CD4-positive, alpha-beta T cell (primary cell): ENCODE results near the gene MORN3. TPM values are rescaled to one million over a fixed set of nuclear protein-coding genes. Genes with fewer than 3 reads are reported as not detected.
"Not testable (repeated sequence)": the region's sequence is repeated elsewhere in the genome, so short reads cannot be mapped to it uniquely, and the experiment has no call there.

ENCODE experiments used
- ATAC-seq: fragments of 200-7000 bp; cut with Tn5 transposase; one replicate; pipeline ENCODE4 v1.10.0; 2022; ENCODE audit warnings: mild to moderate bottlenecking; ENCODE audit not compliant: poor library complexity
- CTCF ChIA-PET: fragments of 350-600 bp; sonication (Branson Sonifier 250); formaldehyde crosslinking; loops from one replicate; lab custom pipeline; 2021; ENCODE audit warnings: antibody characterized with exemption, inconsistent platforms; lab: Charles Lee
- POLR2A ChIA-PET: fragments of 350-600 bp; sonication (Branson Sonifier 250); formaldehyde crosslinking; loops from one replicate; lab custom pipeline; 2021; ENCODE audit warnings: antibody characterized with exemption, inconsistent platforms; lab: Charles Lee
- DNase-seq, 14 experiments: peaks; one replicate each; pipeline ENCODE4 v3.0.0-alpha.2; 2013 to 2020; ENCODE audit warnings: mixed read lengths in 2 of 14
- H3K27ac ChIP-seq, 2 donors: one replicate each; pipeline versions ENCODE4 v1.5.1 to v1.7.0; 2013; ENCODE audit warnings: low read length in 2 of 2, low read depth in 1 of 2, mild to moderate bottlenecking in 1 of 2
- H3K27me3 ChIP-seq, 2 experiments: 1 replicate in 1 of 2; 2 replicates in 1 of 2; pipeline versions ENCODE4 v1.6.1 to v1.7.0; 2013; ENCODE audit warnings: low read length in 2 of 2, control low read depth in 1 of 2, mild to moderate bottlenecking in 1 of 2, moderate library complexity in 1 of 2; ENCODE audit not compliant: insufficient read depth in 2 of 2, control insufficient read depth in 1 of 2
- H3K36me3 ChIP-seq: one replicate; pipeline ENCODE4 v1.6.1; 2013; ENCODE audit warnings: low read length, control low read depth; ENCODE audit not compliant: insufficient read depth
- H3K4me1 ChIP-seq: one replicate; pipeline ENCODE4 v1.6.1; 2013; ENCODE audit warnings: low read length, control low read depth; ENCODE audit not compliant: insufficient read depth
- H3K4me3 ChIP-seq: one replicate; pipeline ENCODE4 v1.5.1; 2013; ENCODE audit warnings: mild to moderate bottlenecking, low read length, moderate library complexity
- H3K9me3 ChIP-seq, 2 experiments: 1 replicate in 1 of 2; 2 replicates in 1 of 2; pipeline versions ENCODE4 v1.6.1 to v1.7.0; 2013; ENCODE audit warnings: low read length in 2 of 2, mild to moderate bottlenecking in 2 of 2, control low read depth in 1 of 2, moderate library complexity in 1 of 2; ENCODE audit not compliant: control insufficient read depth in 1 of 2, insufficient read depth in 1 of 2
- H3K27ac Mint-ChIP-seq: one replicate; pipeline ENCODE4 v1.8.0; 2020; ENCODE audit warnings: mixed read lengths
- H3K27me3 Mint-ChIP-seq: one replicate; pipeline ENCODE4 v1.8.0; 2021; ENCODE audit warnings: mixed read lengths
- H3K36me3 Mint-ChIP-seq: one replicate; pipeline ENCODE4 v1.8.0; 2021; ENCODE audit warnings: low read depth, mixed read lengths
- H3K4me1 Mint-ChIP-seq: one replicate; pipeline ENCODE4 v1.8.0; 2021; ENCODE audit warnings: low read depth, mixed read lengths
- H3K4me3 Mint-ChIP-seq: one replicate; pipeline ENCODE4 v1.8.0; 2020; ENCODE audit warnings: mild to moderate bottlenecking, mixed read lengths
- H3K9me3 Mint-ChIP-seq: one replicate; pipeline ENCODE4 v1.8.0; 2020; ENCODE audit warnings: mixed read lengths
- intact Hi-C, 2 experiments: fragments of 100-400 bp; cut with DNase I in 1 of 2; cut with micrococcal nuclease in 1 of 2; formaldehyde crosslinking; loops; one replicate each; pipeline versions ENCODE4 v1.15.1 to v1.9.0; 2023 to 2025; cut with DNase I, micrococcal nuclease
- total RNA-seq, 174 experiments: library from RNA in 2 of 174; stranded (reverse) in 2 of 174; gene quantifications; one replicate each; pipeline ENCODE4 v1.2.3 and lab custom pipeline; 2021 to 2026
- TF ChIP-seq, protein P1 (sequence below): fragments of 200-600 bp; IDR thresholded peaks from one replicate; pipeline ENCODE4 v1.8.0; 2022; ENCODE audit warnings: antibody characterized with exemption, mild to moderate bottlenecking

Gene MORN3
- total RNA-seq, 2 experiments from 2014 or later = 9.8 to 11.9 TPM

DNA sequence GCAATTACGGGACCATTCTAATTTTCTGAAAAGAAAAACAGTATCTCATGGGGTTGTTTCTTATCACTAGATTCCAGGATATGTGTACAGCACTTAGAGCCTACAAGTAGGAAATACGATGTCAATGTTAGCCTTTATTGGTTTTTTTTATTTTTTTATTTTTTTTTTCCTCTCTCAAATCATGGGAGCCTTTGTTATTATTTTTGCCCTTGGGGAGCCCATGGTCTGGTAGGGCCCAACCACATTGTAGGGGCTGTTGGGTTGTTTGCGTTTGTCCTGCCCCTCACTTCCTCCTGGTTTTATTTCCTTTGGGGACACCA is 5.9 kb downstream of the MORN3 start:
- intact Hi-C loops = no loop called here
- peaks cover 96% of the 10 kb centered on the region for H3K4me1 ChIP-seq
- TF ChIP-seq, protein P1, sequence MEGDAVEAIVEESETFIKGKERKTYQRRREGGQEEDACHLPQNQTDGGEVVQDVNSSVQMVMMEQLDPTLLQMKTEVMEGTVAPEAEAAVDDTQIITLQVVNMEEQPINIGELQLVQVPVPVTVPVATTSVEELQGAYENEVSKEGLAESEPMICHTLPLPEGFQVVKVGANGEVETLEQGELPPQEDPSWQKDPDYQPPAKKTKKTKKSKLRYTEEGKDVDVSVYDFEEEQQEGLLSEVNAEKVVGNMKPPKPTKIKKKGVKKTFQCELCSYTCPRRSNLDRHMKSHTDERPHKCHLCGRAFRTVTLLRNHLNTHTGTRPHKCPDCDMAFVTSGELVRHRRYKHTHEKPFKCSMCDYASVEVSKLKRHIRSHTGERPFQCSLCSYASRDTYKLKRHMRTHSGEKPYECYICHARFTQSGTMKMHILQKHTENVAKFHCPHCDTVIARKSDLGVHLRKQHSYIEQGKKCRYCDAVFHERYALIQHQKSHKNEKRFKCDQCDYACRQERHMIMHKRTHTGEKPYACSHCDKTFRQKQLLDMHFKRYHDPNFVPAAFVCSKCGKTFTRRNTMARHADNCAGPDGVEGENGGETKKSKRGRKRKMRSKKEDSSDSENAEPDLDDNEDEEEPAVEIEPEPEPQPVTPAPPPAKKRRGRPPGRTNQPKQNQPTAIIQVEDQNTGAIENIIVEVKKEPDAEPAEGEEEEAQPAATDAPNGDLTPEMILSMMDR = no peak
- H3K4me3 ChIP-seq = no peak overlapping the region
- ATAC-seq (no peak), DNase-seq (no peak)
- ChIA-PET CTCF (interaction anchor here (3.2 kb wide), 1 partner anchor 8 kb away, joined by 12 read pairs; no protein-coding TSS in a partner anchor), POLR2A (no interaction called here)
- Mint-ChIP-seq H3K9me3 (no peaks in the 10 kb centered on the region), H3K27me3 (no peaks in the 10 kb centered on the region), H3K27ac (peak overlapping the region; percentile 94), H3K36me3 (peaks cover 11% of the 10 kb centered on the region), H3K4me3 (peak overlapping the region; percentile 42), H3K4me1 (peaks cover 80% of the 10 kb centered on the region)
- H3K27ac ChIP-seq = peak overlapping the region in 1 of 2 donors; percentile 20
- no peaks in the 10 kb centered on the region for H3K9me3 ChIP-seq
- H3K36me3 ChIP-seq = peaks cover 4% of the 10 kb centered on the region
- H3K27me3 ChIP-seq = no peaks in the 10 kb centered on the region

DNA sequence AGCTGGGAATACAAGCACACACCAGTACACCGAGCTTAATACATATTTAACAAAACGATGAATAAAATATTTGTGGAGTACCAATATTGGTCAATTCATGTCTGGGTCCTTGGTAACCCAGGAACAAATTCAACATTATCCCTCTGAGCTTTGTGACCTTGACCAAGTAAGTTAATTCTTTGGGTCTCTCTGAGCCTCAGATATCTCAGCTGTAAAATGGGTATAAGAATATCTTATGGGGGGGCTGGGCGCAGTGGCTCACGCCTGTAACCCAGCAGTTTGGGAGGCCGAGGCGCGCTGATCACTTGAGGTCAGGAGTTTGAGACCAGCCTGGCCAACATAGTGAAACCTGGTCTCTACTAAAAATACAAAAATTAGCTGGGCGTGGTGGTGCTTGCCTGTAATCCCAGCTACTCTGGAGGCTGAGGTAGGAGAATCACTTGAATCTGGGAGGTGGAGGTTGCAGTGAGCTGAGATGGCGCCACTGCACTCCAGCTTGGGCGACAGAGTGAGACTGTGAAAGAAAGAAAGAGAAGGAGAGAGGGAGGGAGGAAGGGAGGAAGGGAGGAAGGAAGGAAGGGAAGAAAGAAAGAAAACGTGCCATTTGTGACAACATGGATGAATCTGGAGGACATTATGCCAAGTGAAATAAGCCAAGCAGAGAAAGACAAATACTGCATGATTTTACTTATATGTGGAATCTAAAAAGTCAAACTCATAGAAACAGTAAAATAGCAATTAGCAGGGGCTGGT is 7.9 kb downstream of the MORN3 start:
- H3K27me3 Mint-ChIP-seq, DNase-seq, H3K9me3 ChIP-seq, H3K4me3 ChIP-seq, H3K36me3 ChIP-seq, intact Hi-C loops, H3K9me3 Mint-ChIP-seq, H3K27me3 ChIP-seq, ATAC-seq: not testable (repeated sequence)
- H3K27ac ChIP-seq = peak overlapping the region; percentile 35 to 45
- Mint-ChIP-seq H3K27ac (peak overlapping the region; percentile 94), H3K4me3 (peak overlapping the region; percentile 7), H3K36me3 (peaks cover 13% of the 10 kb centered on the region), H3K4me1 (peaks cover 91% of the 10 kb centered on the region)
- ChIA-PET CTCF (interaction anchor here (0.6 to 5.5 kb wide), 3 partner anchors 8 to 110 kb away, joined by 4 to 20 read pairs (median 12); partner anchors contain the start of gene MORN3), POLR2A (interaction anchor here (1.4 to 6.0 kb wide), 3 partner anchors 10 to 141 kb away, joined by 5 to 47 read pairs (median 47); partner anchors contain the start of genes MORN3 and ORAI1)
- H3K4me1 ChIP-seq = peaks cover 95% of the 10 kb centered on the region

DNA sequence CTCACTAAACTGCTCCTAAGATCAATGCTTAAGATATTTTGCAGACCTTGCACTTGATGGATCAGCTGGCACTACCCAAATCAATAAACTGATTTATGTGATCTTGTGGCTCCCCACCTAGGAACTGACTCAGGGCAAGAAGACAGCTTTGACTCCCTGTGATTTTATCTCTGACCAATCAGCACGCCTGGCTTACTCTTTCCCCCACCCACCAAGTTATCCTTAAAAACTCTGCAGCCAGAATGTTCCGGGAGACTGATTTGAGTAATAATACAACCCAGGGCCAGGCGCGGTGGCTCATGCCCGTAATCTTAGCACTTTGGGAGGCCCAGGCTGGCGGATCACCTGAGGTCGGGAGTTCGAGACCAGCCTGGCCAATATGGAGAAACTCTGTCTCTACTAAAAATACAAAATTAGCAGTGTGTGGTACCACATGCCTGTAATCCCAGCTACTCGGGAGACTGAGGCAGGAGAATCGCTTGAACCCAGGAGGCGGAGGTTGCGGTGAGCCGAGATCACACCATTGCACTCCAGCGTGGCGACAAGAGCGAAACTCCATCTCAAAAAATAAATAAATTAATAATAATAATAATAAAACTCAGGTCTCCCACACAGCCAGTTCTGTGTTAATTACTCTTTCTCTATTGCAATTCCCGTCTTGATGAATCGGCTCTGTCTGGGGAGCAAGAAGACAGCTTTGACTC is 12.0 kb downstream of the MORN3 start:
- peak overlapping the region; percentile 94 for H3K27ac Mint-ChIP-seq
- Histone ChIP-seq H3K4me3 (no peak overlapping the region), H3K36me3 (no peaks in the 10 kb centered on the region), H3K27me3 (no peaks in the 10 kb centered on the region), H3K27ac (peak overlapping the region in 1 of 2 donors; percentile 29), H3K9me3 (no peaks in the 10 kb centered on the region), H3K4me1 (peaks cover 67% of the 10 kb centered on the region)
- H3K4me1 Mint-ChIP-seq = peaks cover 69% of the 10 kb centered on the region
- H3K9me3 Mint-ChIP-seq = no peaks in the 10 kb centered on the region
- POLR2A ChIA-PET = interaction anchor here (0.9 to 6.0 kb wide), 9 partner anchors 9 to 78 kb away, joined by 3 to 47 read pairs (median 4); partner anchors contain the start of genes MORN3 and ORAI1
- TF ChIP-seq, protein P1 = no peak
- no peaks in the 10 kb centered on the region for H3K27me3 Mint-ChIP-seq
- ATAC-seq (no peak), DNase-seq (peak in 1 of 14 experiments; percentile 18)
- H3K36me3 Mint-ChIP-seq = peaks cover 15% of the 10 kb centered on the region
- H3K4me3 Mint-ChIP-seq = peak overlapping the region; percentile 72
- intact Hi-C loops = no loop called here
- CTCF ChIA-PET = interaction anchor here (0.9 to 5.5 kb wide), 5 partner anchors 12 to 121 kb away, joined by 3 to 20 read pairs (median 4); partner anchors contain the start of gene MORN3
